Measurements from ENCODE around the gene DIAPH1. TPM values are rescaled to one million over a fixed set of nuclear protein-coding genes. Genes with fewer than 3 reads are reported as not detected.

Gene DIAPH1
- total and polyA plus RNA-seq, 8 donors, result 18.0 to 181 (median 76.6) TPM

DNA sequence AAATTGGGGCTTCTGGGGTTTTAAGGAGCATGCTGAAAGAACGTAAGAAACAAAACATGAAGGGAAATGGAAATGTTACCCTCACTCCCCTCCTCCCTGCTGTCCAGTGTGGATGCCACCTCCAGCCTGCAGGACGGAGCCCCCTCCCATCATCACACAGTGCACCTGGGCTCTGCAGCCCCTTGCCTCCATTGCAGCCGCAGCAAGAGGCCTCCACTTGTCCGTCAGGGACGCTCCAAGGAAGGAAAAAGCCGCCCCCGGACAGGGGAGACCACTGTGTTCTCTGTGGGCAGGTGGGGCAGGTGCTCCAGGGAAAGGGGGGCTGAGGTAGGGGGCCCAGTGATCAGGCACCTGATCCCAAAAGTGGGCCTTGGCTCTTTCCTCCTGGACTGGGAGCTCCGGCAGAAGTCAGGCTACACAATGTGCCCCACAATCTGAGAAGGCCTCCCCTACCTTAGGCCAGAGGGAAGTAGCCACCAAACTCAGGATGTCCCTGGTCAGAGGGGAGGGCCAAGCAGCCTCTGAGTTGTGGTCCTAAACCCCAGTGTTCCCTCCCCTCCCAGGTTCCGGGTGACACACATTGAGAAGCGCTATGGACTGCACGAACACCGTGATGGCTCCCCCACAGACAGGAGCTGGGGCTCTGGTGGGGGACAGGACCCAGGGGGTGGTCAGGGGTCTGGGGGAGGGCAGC, 20.7 kb upstream of the DIAPH1 start:
- Histone ChIP-seq H3K36me3 (peaks cover 0 to 41% (median 34%) of the 10 kb centered on the region in 4 donors), H3K4me1 (peaks cover 19 to 32% (median 32%) of the 10 kb centered on the region in 4 donors), H3K27ac (no peak overlapping the region), H3K4me3 (no peak overlapping the region), H3K9me3 (no peaks in the 10 kb centered on the region), H3K27me3 (peaks cover 0 to 10% (median 0%) of the 10 kb centered on the region in 3 donors)
- TF ChIP-seq, protein P1, sequence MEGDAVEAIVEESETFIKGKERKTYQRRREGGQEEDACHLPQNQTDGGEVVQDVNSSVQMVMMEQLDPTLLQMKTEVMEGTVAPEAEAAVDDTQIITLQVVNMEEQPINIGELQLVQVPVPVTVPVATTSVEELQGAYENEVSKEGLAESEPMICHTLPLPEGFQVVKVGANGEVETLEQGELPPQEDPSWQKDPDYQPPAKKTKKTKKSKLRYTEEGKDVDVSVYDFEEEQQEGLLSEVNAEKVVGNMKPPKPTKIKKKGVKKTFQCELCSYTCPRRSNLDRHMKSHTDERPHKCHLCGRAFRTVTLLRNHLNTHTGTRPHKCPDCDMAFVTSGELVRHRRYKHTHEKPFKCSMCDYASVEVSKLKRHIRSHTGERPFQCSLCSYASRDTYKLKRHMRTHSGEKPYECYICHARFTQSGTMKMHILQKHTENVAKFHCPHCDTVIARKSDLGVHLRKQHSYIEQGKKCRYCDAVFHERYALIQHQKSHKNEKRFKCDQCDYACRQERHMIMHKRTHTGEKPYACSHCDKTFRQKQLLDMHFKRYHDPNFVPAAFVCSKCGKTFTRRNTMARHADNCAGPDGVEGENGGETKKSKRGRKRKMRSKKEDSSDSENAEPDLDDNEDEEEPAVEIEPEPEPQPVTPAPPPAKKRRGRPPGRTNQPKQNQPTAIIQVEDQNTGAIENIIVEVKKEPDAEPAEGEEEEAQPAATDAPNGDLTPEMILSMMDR (IDR thresholded peaks at IDR 0.05), result no peak
- TF ChIP-seq POLR2AphosphoS5 (IDR thresholded peaks at IDR 0.05), result no peak
- 84 to 94% (median 88%) methylated on average over 7 to 12 of the region's 12 CpGs for WGBS, 5 donors
- DNase-seq, result no peak
- intact Hi-C loops (cut with DNase I; ENCODE audit: low total_unique reads), result no loop called here

DNA sequence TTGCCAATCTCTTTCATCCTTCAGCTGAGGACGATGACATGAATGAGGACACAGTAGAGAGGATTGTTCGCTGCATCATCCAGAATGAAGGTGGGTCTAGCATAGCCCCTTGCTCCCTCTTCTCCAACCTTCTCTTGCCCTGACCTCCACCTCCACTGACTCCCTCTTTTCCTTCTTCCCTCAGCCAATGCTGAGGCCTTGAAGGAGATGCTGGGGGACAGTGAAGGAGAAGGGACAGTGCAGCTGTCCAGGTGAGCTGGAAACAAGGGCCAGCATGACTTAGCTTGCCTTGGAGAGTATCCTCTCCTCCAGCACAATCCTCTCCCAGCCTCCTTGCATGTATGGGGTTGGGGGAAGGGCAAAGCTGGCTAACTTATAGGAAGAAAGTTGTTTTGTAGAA, 20.0 kb upstream of the DIAPH1 start:
- H3K27ac ChIP-seq, result no peak overlapping the region
- intact Hi-C loops (cut with DNase I; ENCODE audit: low total_unique reads), result no loop called here
- no peak for TF ChIP-seq POLR2AphosphoS5 (IDR thresholded peaks at IDR 0.05)
- TF ChIP-seq, protein P1 (IDR thresholded peaks at IDR 0.05), result no peak
- TF ChIP-seq POLR2A (IDR thresholded peaks at IDR 0.05), result no peak
- TF ChIP-seq EP300 (IDR thresholded peaks at IDR 0.05), result no peak
- peaks cover 19 to 39% (median 36%) of the 10 kb centered on the region in 4 donors for H3K4me1 ChIP-seq
- H3K27me3 ChIP-seq, result peaks cover 0 to 10% (median 0%) of the 10 kb centered on the region in 3 donors
- no peak for DNase-seq
- no peaks in the 10 kb centered on the region for H3K9me3 ChIP-seq
- no peak overlapping the region for H3K4me3 ChIP-seq
- peaks cover 0 to 34% (median 27%) of the 10 kb centered on the region in 4 donors for H3K36me3 ChIP-seq
- 85 to 96% (median 93%) methylated on average over 2 of the region's 2 CpGs for WGBS, 5 donors

DNA sequence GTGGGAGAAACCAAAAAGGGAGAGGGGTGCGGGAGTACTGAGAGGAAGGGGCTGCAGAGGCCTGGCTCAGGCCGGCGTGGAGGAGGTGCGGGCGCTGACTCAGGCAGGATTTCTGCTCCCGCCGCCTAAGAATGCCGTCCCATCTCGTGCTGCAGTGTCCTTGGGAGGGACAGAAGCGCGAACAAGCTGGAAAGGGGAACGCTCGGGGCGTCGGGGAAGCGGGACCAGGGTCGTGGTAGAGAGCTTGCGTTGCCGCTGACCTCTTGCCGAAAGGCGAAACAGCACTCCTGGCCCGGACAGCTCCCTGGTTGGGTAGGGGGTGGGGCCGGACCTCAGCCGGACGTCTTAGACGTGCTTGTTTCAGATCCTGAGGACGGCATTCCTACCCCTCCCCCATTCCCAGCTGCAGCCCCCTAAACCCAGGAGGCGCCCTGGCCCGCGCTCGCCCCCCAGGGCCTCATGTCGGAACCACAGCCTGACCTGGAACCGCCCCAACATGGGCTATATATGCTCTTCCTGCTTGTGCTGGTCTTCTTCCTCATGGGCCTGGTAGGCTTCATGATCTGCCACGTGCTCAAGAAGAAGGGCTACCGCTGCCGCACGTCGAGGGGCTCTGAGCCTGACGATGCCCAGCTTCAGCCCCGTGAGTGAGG, 19.1 kb upstream of the DIAPH1 start:
- intact Hi-C loops (cut with DNase I; ENCODE audit: low total_unique reads), result no loop called here
- WGBS, 5 donors, result 4 to 9% (median 5%) methylated on average over 28 to 40 of the region's 40 CpGs
- peaks cover 0 to 10% (median 0%) of the 10 kb centered on the region in 3 donors for H3K27me3 ChIP-seq
- peak; percentile 62 to 84 for DNase-seq
- H3K4me3 ChIP-seq, result peak overlapping the region; percentile 74 to 90 (median 82)
- peak overlapping the region in 3 of 5 donors; percentile 82 to 87 (median 86) for H3K27ac ChIP-seq
- peaks cover 19 to 48% (median 37%) of the 10 kb centered on the region in 4 donors for H3K4me1 ChIP-seq
- TF ChIP-seq, protein P1 (IDR thresholded peaks at IDR 0.05), result no peak
- TF ChIP-seq POLR2AphosphoS5 (IDR thresholded peaks at IDR 0.05) (no peak), POLR2A (IDR thresholded peaks at IDR 0.05) (no peak), EP300 (IDR thresholded peaks at IDR 0.05) (no peak)
- H3K36me3 ChIP-seq, result peaks cover 0 to 26% (median 19%) of the 10 kb centered on the region in 4 donors
- H3K9me3 ChIP-seq, result no peaks in the 10 kb centered on the region

DNA sequence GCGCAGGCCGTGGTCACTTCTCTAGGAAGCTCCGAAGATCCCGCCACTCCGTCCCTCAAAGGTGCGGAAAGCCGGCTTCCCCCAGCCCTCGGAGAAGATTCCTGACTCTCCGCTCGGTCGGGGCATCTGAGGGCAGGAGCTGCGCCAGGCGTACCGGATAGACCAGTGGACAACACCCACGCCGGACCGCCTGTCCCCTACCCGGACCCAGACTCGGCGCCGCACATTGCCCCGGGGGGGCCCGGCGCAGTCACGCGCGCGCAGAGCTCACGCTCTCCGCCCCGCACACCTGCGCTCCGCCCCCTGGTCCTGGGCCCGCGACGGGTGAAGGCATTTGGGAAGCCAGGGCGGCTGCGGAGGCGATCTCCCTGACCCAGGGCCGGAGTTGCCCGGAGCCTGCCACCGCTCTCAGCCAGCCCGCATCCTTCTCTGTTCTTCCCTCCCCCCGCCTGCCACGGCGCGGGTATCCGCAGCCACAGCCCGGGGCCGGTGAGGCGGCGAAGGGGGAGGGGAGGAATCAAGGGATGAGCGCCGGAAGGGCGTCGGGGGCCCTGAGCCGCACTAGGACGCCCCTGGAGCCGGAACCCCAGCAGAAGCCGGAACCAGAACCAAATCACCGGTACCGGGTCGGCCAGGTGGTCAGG, 18.4 kb upstream of the DIAPH1 start:
- peaks cover 0 to 25% (median 18%) of the 10 kb centered on the region in 4 donors for H3K36me3 ChIP-seq
- H3K4me1 ChIP-seq, result peaks cover 19 to 54% (median 41%) of the 10 kb centered on the region in 4 donors
- TF ChIP-seq POLR2A (IDR thresholded peaks at IDR 0.05) (no peak), EP300 (IDR thresholded peaks at IDR 0.05) (no peak), POLR2AphosphoS5 (IDR thresholded peaks at IDR 0.05) (no peak)
- TF ChIP-seq, protein P1 (IDR thresholded peaks at IDR 0.05), result no peak
- peak; percentile 37 to 61 for DNase-seq
- peak overlapping the region; percentile 74 to 90 (median 82) for H3K4me3 ChIP-seq
- intact Hi-C loops (cut with DNase I; ENCODE audit: low total_unique reads), result no loop called here
- H3K9me3 ChIP-seq, result no peaks in the 10 kb centered on the region
- WGBS, 5 donors, result 0 to 2% (median 1%) methylated on average over 42 to 63 of the region's 63 CpGs
- peak overlapping the region; percentile 42 to 87 (median 86) for H3K27ac ChIP-seq
- peaks cover 0 to 10% (median 0%) of the 10 kb centered on the region in 3 donors for H3K27me3 ChIP-seq
